Right lobe of liver (tissue), 6 donors: ENCODE results near the gene COL23A1. TPM values are rescaled to one million over a fixed set of nuclear protein-coding genes. Genes with fewer than 3 reads are reported as not detected.

Experiments
- ATAC-seq, 4 donors: fragments of 200-7000 bp; cut with Tn5 transposase; one replicate each; pipeline ENCODE4 v1.9.1; 2020; ENCODE audit warnings: mild to moderate bottlenecking in 4 of 4, moderate library complexity in 4 of 4
- DNase-seq, 3 donors: peaks; one replicate each; pipeline ENCODE4 v3.0.0-alpha.2; 2020
- H3K27ac ChIP-seq, 3 donors: fragments of 200-600 bp; one replicate each; pipeline ENCODE4 v1.8.0; 2022
- H3K27me3 ChIP-seq, 2 donors: fragments of 200-600 bp; one replicate each; pipeline ENCODE4 v1.8.0; 2022
- H3K36me3 ChIP-seq, 4 donors: fragments of 200-600 bp; sonication (generic) in 1 of 4; one replicate each; pipeline versions ENCODE4 v1.5.1 to v1.8.0; 2017 to 2022; ENCODE audit warnings: control low read depth in 1 of 4
- H3K4me1 ChIP-seq, 4 donors: fragments of 200-600 bp; sonication (generic) in 1 of 4; one replicate each; pipeline versions ENCODE4 v1.5.1 to v1.8.0; 2017 to 2022; ENCODE audit warnings: control low read depth in 1 of 4
- H3K4me3 ChIP-seq, 3 donors: fragments of 200-600 bp; one replicate each; pipeline ENCODE4 v1.8.0; 2022
- H3K9me3 ChIP-seq, 4 donors: fragments of 200-600 bp; sonication (generic) in 1 of 4; one replicate each; pipeline versions ENCODE4 v1.5.1 to v1.8.0; 2017 to 2022; ENCODE audit warnings: control low read depth in 1 of 4
- POLR2A ChIP-seq: fragments of 450-650 bp; IDR thresholded peaks from one replicate; pipeline ENCODE4 v1.6.1; 2017; ENCODE audit warnings: antibody characterized with exemption, mild to moderate bottlenecking
- WGBS: methylation state at CpG from one replicate; pipeline ENCODE4 v1.1.6; 2018; ENCODE audit warnings: low coverage, low lambda C conversion rate; ENCODE audit not compliant: insufficient coverage; ENCODE audit errors: missing lambda C conversion rate; 5-methylcytosine and 5-hydroxymethylcytosine counted together
- intact Hi-C, 2 donors: fragments of 100-400 bp; cut with DNase I; formaldehyde crosslinking; loops; one replicate each; pipeline versions ENCODE4 v1.11.2 to v1.14.1; 2022
- total RNA-seq, 6 experiments: library from RNA; depleted of rRNA in 2 of 6; stranded (reverse); fragments of >200 nt in 2 of 6; fragmentation: NEBNext Ultra II Directional in 3 of 6; extraction: Animal tissue kit (Norgen Biotek cat#: 25700) in 3 of 6; gene quantifications; one replicate each; pipeline versions ENCODE4 v1.1.0 to v1.2.4, GENCODE V29; 2016 to 2023
- TF ChIP-seq, protein P1 (sequence below), 4 donors: fragments of 200-600 bp in 3 of 4; fragments of 450-650 bp in 1 of 4; IDR thresholded peaks; one replicate each; pipeline versions ENCODE4 v1.5.1 to v1.8.0; 2016 to 2022; ENCODE audit warnings: antibody characterized with exemption in 4 of 4, mild to moderate bottlenecking in 2 of 4
- donor health status: DM: no; HTN: yes; CAD: no.
- donor health status: DM: no; HTN: no; CAD: no.
- donor health status: DM: no; HTN: no; CAD: no.
- donor health status: DM: no; HTN: yes; CAD: no.
- donor health status: DM: no; HTN: yes; CAD: no.

The COL23A1 gene
- total RNA-seq, 6 experiments from 2014 or later, result 0.25 to 1.2 (median 0.50) TPM

DNA sequence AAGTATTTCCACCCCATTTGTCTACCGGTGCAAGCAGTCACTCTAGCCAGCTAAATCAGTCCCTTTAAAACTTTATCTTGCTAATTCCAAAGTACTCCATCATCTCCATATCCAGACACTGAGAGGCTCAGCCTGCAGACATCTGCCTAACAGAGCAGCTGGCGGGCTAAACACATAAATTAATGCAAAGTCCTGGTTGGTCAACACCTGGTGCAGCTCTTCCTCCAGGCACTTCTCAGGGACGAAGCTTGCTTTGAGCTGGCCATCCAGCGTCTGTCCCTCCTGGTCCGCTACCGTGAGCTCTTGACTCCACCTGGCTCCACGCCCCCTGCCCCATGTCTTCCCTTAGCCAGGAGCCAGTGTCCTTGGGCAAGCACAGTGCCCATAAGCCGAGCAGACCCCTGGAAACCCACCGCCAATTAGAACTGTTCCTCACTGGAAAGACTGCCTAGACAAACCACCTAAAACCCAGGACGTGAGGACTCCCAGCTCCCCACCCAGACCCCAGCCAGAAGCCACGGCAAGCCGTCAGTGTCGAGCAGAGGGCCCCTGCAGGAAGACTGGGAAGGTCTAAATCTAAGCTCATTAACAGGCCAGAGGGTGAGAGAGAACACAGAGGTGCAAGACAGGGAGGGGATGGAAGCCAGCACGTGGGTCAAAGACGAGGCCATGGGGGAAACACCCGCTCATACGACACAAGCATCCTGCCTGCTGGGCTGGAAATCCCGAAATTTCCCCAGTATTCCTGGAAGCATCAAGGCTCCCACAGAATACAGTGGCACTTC is 120.0 kb downstream of the COL23A1 start:
- Histone ChIP-seq H3K4me3 (no peak overlapping the region), H3K36me3 (no peaks in the 10 kb centered on the region), H3K9me3 (no peaks in the 10 kb centered on the region), H3K4me1 (peaks cover 0 to 11% (median 4%) of the 10 kb centered on the region in 4 donors), H3K27ac (no peak overlapping the region), H3K27me3 (no peaks in the 10 kb centered on the region)
- no peak for ATAC-seq
- no peak for DNase-seq
- WGBS, result 76% methylated on average over 6 of the region's 18 CpGs
- intact Hi-C loops, result no loop called here
- TF ChIP-seq, protein P1, sequence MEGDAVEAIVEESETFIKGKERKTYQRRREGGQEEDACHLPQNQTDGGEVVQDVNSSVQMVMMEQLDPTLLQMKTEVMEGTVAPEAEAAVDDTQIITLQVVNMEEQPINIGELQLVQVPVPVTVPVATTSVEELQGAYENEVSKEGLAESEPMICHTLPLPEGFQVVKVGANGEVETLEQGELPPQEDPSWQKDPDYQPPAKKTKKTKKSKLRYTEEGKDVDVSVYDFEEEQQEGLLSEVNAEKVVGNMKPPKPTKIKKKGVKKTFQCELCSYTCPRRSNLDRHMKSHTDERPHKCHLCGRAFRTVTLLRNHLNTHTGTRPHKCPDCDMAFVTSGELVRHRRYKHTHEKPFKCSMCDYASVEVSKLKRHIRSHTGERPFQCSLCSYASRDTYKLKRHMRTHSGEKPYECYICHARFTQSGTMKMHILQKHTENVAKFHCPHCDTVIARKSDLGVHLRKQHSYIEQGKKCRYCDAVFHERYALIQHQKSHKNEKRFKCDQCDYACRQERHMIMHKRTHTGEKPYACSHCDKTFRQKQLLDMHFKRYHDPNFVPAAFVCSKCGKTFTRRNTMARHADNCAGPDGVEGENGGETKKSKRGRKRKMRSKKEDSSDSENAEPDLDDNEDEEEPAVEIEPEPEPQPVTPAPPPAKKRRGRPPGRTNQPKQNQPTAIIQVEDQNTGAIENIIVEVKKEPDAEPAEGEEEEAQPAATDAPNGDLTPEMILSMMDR (IDR thresholded peaks at IDR 0.05), result no peak
- no peak for TF ChIP-seq POLR2A

DNA sequence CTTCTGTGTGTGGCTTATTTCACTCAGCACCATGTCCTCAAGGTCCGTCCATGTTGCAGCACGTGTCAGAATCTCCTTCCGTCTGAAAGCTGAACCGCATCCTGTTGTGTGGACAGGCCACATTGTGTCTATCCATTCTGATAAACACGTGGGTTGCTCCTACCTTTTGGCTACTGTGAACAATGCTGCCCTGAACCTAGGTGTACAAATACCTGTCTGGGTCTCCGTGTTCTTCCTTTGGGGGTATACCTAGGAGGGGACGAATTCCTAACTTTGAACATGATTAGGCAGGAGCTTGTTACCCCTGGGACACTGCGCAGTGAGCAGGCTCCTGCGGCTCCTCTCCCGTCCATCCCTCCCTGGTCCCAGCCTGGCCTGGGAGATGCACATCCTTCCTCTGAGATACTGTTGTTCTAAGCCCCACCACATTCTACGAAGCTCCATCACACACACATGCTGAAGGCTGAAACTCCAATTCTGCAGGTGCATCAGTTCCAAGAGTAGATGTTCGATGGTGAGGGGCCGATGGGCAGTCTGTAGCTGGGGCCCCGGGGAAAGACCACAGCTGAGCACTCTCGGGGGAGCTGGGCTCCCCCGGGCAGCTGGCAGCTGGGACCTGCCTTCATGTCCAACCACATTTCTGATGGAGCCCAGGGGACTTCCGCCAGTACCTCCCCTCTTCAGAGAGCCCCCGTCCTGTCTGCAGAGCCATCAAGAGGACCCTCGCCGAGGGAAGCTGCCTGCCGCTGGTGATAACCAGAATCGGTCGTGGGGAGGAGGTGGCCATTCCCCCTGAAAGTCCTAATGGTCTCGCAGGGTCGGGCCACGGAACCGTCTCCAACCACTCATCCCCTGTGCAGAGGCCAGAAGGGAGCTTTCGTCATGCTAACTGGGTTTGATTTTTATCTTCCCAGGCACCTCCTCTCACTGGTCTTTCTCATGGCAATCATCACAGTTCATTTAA is 120.9 kb downstream of the COL23A1 start:
- Histone ChIP-seq H3K27me3 (no peaks in the 10 kb centered on the region), H3K36me3 (no peaks in the 10 kb centered on the region), H3K9me3 (no peaks in the 10 kb centered on the region), H3K4me3 (no peak overlapping the region), H3K4me1 (peaks cover 0 to 5% (median 1%) of the 10 kb centered on the region in 4 donors), H3K27ac (no peak overlapping the region)
- TF ChIP-seq, protein P1 (IDR thresholded peaks at IDR 0.05), result no peak
- TF ChIP-seq POLR2A, result no peak
- no peak for ATAC-seq
- no peak for DNase-seq
- intact Hi-C loops, result no loop called here
- WGBS, result 81% methylated on average over 12 of the region's 28 CpGs

DNA sequence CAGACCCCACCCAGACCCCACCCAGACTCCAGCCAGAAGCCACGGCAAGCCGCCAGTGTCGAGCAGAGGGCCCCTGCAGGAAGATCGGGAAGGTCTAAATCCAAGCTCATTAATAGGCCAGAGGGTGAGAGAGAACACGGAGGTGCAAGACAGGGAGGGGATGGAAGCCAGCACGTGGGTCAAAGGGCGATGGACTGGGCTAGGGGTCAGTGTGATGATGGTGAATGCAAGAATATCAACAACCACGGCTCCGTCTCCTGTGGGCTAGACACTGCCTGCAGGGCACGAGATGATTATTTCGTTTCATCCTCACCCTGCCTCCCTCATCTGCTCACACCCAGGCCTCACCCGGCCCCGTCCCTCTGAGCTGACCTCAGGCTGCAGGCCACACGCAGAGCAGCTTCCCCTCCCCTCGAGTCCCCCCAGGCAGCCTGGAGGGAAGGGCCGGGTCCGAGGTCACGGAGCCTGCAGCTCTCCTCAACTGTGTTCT is 122.0 kb downstream of the COL23A1 start:
- no peaks in the 10 kb centered on the region for H3K36me3 ChIP-seq
- TF ChIP-seq POLR2A, result no peak
- TF ChIP-seq, protein P1 (IDR thresholded peaks at IDR 0.05), result no peak
- no peak for DNase-seq
- intact Hi-C loops, result no loop called here
- no peaks in the 10 kb centered on the region for H3K9me3 ChIP-seq
- no peak overlapping the region for H3K4me3 ChIP-seq
- no peaks in the 10 kb centered on the region for H3K4me1 ChIP-seq
- H3K27me3 ChIP-seq, result no peaks in the 10 kb centered on the region
- WGBS, result 26% methylated on average over 9 of the region's 18 CpGs
- H3K27ac ChIP-seq, result peak overlapping the region; percentile 15 to 43 (median 33)
- peak in 1 of 4 donors; percentile 9 for ATAC-seq

DNA sequence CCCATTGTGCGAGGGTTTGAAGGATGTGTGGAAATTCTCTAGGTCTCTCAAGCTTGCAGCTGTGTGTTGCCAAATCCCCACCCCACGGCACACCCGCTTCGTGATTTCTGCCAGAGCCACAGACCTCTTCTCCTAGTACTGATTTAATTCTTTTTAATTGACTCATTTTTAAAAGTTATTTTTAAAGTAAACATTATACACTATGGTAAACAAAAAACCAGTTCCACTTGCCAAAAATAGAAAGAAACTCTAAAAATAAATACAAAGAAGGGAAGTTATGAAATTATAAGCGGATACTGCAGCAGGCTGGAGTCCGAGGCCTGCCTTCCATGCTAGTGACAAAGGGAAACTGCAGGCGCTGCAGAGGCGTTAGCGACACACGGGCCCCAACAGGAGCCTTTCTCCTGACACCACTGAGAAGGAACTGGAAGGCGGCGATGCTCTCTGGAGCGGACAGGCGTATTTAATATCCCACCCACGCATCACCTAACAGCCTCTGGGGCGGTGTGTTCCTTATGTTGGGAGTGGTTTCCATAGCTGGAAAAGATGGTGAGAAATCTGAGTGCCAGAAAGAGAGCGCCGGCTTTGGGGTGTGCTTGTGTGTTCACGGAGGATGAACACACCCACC is 122.5 kb downstream of the COL23A1 start:
- Histone ChIP-seq H3K4me1 (no peaks in the 10 kb centered on the region), H3K27me3 (no peaks in the 10 kb centered on the region), H3K36me3 (no peaks in the 10 kb centered on the region), H3K9me3 (no peaks in the 10 kb centered on the region), H3K4me3 (no peak overlapping the region), H3K27ac (peak overlapping the region in 2 of 3 donors; percentile 33 to 43)
- intact Hi-C loops, result no loop called here
- no peak for TF ChIP-seq POLR2A
- TF ChIP-seq, protein P1 (IDR thresholded peaks at IDR 0.05), result no peak
- 38% methylated on average over 16 of the region's 19 CpGs for WGBS
- ATAC-seq (peak; percentile 65 to 84 (median 72)), DNase-seq (peak in 2 of 3 donors; percentile 59 to 69)
